HUES48 (cell line): Measurements from ENCODE around the gene ESRRB.

Experiments used
- H3K27ac ChIP-seq: one replicate; pipeline ENCODE4 v1.7.0; 2013; ENCODE audit warnings: low read depth, low read length, inconsistent platforms
- H3K27me3 ChIP-seq: 2 replicates; pipeline ENCODE4 v1.6.1; 2013; ENCODE audit warnings: mild to moderate bottlenecking, low read length; ENCODE audit not compliant: control insufficient read depth, insufficient read depth
- H3K36me3 ChIP-seq: 2 replicates; pipeline ENCODE4 v1.6.1; 2013; ENCODE audit warnings: low read length; ENCODE audit not compliant: control insufficient read depth, insufficient read depth
- H3K4me1 ChIP-seq: 2 replicates; pipeline ENCODE4 v1.6.1; 2013; ENCODE audit warnings: mild to moderate bottlenecking, low read length; ENCODE audit not compliant: control insufficient read depth, insufficient read depth
- H3K4me3 ChIP-seq: 2 replicates; pipeline ENCODE4 v1.5.1; 2013; ENCODE audit warnings: mild to moderate bottlenecking, low read depth, low read length
- H3K9ac ChIP-seq: 2 replicates; pipeline ENCODE4 v1.6.1; 2013; ENCODE audit warnings: mild to moderate bottlenecking, low read depth, low read length, moderate library complexity
- H3K9me3 ChIP-seq: 2 replicates; pipeline ENCODE4 v1.6.1; 2013; ENCODE audit warnings: low read length; ENCODE audit not compliant: control insufficient read depth, insufficient read depth

ESRRB gene

DNA sequence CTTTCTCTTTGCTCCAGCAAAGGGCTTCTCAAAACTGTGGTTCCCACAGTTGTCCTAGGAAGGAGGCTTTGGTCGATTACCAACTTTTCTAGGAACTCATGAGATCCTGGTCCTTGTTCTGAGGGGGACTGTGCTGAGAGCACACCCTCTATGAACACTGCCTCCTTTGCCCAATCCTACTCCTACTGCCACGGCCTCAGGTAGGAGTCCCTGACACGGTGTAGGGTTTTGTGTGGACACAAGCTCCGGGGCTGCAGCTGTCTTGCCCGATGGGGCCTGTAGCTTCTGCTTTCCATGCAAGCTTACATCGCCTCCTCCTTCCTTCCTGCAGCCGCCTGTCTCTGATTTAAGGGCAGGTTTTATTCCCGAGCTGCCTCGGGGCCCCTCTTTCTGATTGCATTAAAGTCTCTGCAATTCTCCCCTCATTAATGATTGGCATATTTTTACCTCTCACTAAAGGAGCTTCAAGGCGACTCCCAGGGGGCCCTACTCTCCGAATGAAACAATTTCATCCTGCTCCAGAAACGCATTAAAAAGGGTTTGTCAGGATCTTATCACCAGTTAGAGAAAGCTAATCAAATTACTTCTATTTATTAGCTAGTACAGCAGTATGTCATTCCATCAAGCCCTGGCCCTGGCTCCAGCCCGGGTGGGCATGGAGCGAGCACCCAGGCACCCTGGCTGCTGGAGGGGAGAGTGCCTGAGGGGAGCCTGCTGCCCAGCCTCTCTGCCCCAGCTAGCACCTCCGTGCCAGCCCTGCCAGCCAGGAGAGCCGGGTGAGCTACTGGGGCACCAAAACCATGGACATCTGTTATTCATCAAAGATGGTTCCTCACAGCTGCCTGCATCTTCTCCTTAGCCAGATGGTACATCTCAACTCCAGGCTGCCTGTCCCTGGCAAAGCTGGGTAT lies 38.0 kb upstream of the ESRRB start:
- H3K9ac ChIP-seq = no peak overlapping the region
- no peaks in the 10 kb centered on the region for H3K36me3 ChIP-seq
- no peaks in the 10 kb centered on the region for H3K27me3 ChIP-seq
- H3K27ac ChIP-seq = no peak overlapping the region
- H3K4me1 ChIP-seq = no peaks in the 10 kb centered on the region; the same call in 1 of the 2 replicates
- H3K4me3 ChIP-seq = no peak overlapping the region
- no peaks in the 10 kb centered on the region for H3K9me3 ChIP-seq

DNA sequence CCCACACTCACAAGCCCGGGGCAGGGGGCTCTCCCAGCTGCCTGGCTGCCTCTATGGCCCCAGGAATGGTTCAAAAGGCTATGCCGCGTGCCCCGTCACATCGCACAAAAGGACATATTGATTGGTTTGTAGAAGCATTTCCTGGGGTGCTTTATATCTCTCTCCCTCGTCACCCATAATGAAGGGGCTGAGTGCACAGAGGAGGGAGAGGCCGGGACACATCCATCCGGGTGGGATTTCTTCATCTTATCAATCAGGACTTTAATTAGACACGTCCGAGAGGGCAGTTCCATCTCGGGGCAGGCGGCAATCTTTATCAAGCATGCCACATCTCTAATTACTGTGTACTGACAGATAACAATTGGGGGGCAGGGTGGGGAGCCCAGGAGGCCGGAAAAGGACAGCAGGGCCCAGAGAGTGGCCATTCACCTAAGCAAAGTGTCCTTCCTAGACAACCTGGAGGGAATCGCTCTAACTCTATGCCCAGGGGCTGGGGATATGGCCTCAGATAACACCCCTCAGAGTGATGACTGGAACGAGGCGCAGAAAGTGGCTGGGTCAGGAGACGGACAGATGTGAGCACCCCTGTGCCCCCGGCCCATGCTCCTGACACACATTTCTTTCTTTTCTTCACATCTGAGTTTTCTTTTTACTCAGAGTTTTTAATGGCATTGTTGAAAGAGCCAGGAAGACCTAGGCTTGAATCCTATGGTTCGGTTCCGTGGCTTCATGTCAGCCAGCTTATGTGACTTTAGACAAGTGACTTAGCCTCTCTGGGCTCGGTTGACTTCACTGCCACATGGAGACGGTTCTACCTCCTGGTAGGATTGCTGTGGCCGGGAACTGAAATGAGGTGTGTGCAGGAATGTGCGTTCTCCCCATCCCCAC lies 36.0 kb upstream of the ESRRB start:
- Histone ChIP-seq H3K27me3 (no peaks in the 10 kb centered on the region), H3K4me3 (no peak overlapping the region), H3K27ac (no peak overlapping the region), H3K9me3 (no peaks in the 10 kb centered on the region), H3K9ac (no peak overlapping the region), H3K36me3 (no peaks in the 10 kb centered on the region), H3K4me1 (no peaks in the 10 kb centered on the region)

DNA sequence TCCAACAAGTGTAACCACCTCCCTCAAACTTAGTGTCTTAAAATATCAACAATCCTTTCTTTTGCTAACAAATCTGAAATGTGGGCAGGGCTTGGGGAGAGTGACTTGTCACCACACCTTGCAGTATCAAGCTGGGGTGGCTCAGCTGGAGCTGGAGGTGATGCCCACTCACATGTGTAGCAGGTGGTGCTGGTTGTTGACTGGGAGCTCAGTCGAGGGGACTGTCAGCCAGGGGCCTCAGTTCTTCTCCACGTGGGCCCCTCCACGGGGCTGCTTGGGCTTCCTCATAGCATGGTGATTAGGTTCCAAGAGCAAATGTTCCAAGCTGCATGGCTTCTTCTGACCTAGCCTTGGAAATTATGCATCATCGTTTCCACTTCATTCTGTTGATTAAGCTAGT lies 32.6 kb upstream of the ESRRB start:
- H3K4me3 ChIP-seq = no peak overlapping the region
- no peaks in the 10 kb centered on the region for H3K36me3 ChIP-seq
- H3K27ac ChIP-seq = no peak overlapping the region
- no peak overlapping the region for H3K9ac ChIP-seq
- no peaks in the 10 kb centered on the region for H3K9me3 ChIP-seq
- H3K4me1 ChIP-seq = no peaks in the 10 kb centered on the region
- no peaks in the 10 kb centered on the region for H3K27me3 ChIP-seq

DNA sequence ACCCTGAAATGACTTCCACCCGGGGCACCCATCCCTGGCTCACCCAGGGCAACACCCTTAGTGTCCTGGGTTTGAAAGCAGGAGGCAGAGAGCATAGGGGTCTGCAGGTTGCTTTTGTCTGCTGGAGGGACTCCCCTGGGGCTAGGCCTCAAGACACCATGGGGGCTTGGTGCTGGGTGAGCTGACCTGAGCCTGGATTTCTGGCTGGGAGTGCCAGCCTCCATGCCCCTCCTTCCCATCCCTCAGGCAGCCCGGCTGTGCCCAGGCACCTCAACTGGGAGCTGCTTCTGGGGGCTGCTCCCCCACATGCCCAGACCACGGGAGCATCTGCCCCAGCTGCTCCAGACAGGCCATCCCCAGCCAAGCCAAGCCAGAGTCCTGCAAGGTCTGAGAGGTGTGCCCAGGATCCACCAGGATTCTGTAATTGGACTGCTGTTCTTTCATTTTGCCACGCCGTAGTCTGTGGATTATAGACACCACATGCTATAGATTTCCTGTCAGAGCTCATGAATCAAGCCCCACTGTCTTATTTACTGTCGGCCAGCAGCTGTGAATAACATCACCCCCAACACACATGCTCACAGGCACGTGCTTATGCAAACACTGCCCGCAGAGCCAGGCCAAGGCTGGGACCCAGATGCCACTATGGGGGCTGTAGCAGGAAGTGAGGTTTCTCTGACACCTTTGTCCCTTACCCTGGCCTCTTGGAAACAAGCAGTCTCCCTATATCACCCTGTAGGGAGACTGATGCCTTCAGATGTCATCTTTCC lies 29.4 kb upstream of the ESRRB start:
- Histone ChIP-seq H3K27me3 (peaks cover 13% of the 10 kb centered on the region), H3K4me3 (no peak overlapping the region), H3K9ac (no peak overlapping the region), H3K4me1 (no peaks in the 10 kb centered on the region), H3K9me3 (no peaks in the 10 kb centered on the region), H3K27ac (no peak overlapping the region), H3K36me3 (no peaks in the 10 kb centered on the region)

DNA sequence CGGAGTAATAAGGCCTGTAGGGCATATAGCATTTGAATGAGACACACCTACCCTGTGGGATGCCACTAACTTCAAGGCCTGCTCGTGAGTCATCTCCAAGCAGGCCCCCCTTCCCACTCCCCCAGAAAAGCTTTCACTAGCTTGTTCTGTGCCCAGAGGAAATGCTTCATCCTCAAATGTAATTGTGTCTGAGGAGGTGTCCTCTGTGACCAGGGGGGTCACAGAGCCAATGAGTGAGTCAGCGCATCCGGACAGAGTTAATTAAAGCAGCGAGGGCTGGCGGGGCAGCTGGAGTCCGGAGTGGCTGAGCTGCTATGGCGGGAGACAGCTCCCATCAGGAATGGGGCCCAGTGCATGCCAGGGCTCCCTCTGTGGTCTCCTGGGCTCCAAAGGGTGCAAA lies 27.0 kb upstream of the ESRRB start:
- Histone ChIP-seq H3K27me3 (peaks cover 29% of the 10 kb centered on the region), H3K4me1 (peaks cover 4% of the 10 kb centered on the region; the same call in 1 of the 2 replicates), H3K36me3 (no peaks in the 10 kb centered on the region), H3K9me3 (no peaks in the 10 kb centered on the region), H3K27ac (peak overlapping the region; percentile 32), H3K4me3 (no peak overlapping the region), H3K9ac (no peak overlapping the region)

DNA sequence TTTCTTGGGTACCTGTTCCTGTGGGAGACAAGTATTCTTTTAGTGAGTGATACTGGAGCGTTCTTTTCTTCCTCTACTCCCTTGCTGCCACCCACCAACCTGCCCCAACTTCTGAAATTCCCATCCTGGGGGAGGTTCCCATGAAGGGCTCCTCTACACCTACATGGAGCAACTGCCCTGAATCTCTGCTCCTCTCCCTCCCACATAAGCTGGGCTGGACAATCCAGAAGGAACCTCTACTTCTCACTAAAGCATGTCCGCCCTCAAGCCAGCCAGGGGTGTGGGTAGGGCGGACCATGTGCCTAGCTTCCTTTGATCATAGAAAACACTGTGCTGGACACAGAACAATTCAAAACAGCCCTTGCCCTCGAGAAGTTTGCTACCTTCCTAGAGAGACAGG lies 25.9 kb upstream of the ESRRB start:
- no peaks in the 10 kb centered on the region for H3K9me3 ChIP-seq
- no peak overlapping the region for H3K4me3 ChIP-seq
- no peaks in the 10 kb centered on the region for H3K36me3 ChIP-seq
- H3K27ac ChIP-seq = no peak overlapping the region
- peaks cover 29% of the 10 kb centered on the region for H3K27me3 ChIP-seq
- no peak overlapping the region for H3K9ac ChIP-seq
- peaks cover 4% of the 10 kb centered on the region; the same call in 1 of the 2 replicates for H3K4me1 ChIP-seq

DNA sequence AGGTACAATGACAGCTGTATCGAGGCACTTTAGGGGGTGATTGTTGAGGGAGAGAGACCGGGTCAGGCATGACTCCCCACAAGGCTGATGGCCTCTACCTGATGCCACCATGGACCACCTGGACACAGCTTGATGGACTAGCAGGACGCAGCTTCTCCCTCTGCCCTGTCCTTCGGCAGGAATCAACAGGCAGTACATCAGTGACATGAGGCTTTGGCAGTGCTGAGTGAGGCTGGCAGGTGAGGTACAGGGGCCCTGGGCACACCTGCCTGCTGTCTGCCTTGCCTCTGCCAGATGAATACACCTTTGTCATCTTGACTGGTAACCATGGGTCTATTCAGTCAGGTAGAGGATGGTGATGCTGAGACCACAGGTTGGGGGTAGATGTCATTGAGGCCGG lies 25.3 kb upstream of the ESRRB start:
- Histone ChIP-seq H3K9me3 (no peaks in the 10 kb centered on the region), H3K9ac (no peak overlapping the region), H3K36me3 (no peaks in the 10 kb centered on the region), H3K4me3 (no peak overlapping the region), H3K27ac (no peak overlapping the region), H3K4me1 (peaks cover 4% of the 10 kb centered on the region; the same call in 1 of the 2 replicates), H3K27me3 (peaks cover 29% of the 10 kb centered on the region)

DNA sequence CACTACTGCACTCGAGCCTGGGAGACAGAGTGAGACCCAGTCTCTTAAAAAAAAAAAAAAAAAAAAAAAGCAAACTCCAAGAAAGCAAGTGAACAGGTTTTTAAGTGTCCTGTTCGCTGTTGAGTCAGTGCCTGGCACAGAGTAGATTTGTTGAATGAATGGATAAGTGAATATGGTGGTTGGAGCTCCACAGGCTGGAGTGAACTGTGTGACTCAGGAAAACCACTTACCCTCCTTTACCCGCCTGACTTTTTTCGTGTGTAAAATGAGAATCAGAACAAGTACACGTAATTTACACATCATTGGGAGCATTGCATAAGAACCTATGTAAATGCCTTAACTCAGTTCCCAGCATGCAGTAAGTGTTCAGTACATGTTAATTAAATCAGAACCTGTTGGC lies 24.0 kb upstream of the ESRRB start:
- Histone ChIP-seq H3K36me3 (no peaks in the 10 kb centered on the region), H3K9ac (no peak overlapping the region), H3K4me3 (no peak overlapping the region), H3K9me3 (no peaks in the 10 kb centered on the region), H3K4me1 (peaks cover 4% of the 10 kb centered on the region; the same call in 1 of the 2 replicates), H3K27ac (no peak overlapping the region), H3K27me3 (peaks cover 35% of the 10 kb centered on the region)

DNA sequence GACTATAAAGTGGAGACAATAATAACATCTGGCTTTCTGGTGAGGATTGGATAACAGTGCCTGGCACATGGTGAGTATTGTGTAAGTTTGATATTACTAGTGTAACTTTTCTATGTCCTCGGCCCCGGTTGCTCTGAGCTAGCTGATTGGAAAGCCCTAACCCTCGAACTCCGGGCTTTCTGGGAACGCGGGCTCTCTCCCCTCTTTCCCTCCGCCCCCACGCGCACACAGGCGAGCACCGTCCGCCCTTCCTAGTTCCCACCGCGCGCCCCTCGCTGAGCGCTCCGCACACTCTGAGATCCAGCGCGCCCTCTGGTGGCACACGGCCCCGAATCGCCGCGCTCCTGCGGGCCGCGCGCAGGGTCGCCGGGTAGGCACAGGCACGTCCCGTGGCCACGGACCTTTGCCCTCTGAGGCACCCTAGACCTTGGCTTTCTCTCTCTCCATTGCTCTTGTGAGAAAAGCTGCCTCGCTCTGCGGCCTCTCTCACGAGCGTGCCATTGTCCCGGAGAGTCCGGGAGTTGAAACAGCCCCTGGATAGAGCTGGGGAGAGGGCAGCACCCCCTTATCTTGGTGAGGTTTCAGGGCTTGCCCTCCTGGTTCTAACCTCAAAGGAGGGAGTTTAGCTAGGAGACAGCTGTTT lies 23.2 kb upstream of the ESRRB start:
- Histone ChIP-seq H3K9me3 (no peaks in the 10 kb centered on the region), H3K4me3 (peak overlapping the region; percentile 42; the same call in 1 of the 2 replicates), H3K36me3 (no peaks in the 10 kb centered on the region), H3K9ac (no peak overlapping the region), H3K27me3 (peaks cover 35% of the 10 kb centered on the region), H3K27ac (no peak overlapping the region), H3K4me1 (peaks cover 4% of the 10 kb centered on the region; the same call in 1 of the 2 replicates)

DNA sequence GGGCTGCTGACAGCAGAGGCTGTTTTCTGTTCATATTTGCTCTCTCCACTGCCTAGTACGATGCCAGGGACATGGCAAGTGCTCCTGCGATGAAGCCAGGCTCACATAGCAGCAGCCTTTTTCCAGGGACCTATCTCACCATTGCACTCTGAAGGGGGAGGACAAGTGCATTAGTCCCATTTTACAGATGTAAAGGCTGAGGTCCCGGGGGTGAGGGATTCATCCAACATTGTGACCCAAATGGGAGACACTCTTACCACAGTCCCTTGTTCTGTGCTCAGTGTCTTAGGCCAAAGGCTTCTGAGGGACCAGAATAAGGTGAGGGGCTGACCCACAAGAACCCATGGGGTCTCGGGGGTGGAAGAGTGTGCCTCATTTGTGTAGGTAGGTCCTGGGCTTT lies 21.6 kb upstream of the ESRRB start:
- Histone ChIP-seq H3K4me1 (peaks cover 4% of the 10 kb centered on the region; the same call in 1 of the 2 replicates), H3K36me3 (no peaks in the 10 kb centered on the region), H3K9me3 (no peaks in the 10 kb centered on the region), H3K9ac (no peak overlapping the region), H3K27me3 (peaks cover 35% of the 10 kb centered on the region), H3K27ac (no peak overlapping the region), H3K4me3 (no peak overlapping the region)
